ENCODE data around the gene OPCML. TPM values are rescaled to one million over a fixed set of nuclear protein-coding genes. Genes with fewer than 3 reads are reported as not detected.

Gene OPCML
- total RNA-seq, 1 experiment from 2014 or later, result 0.13 TPM

DNA sequence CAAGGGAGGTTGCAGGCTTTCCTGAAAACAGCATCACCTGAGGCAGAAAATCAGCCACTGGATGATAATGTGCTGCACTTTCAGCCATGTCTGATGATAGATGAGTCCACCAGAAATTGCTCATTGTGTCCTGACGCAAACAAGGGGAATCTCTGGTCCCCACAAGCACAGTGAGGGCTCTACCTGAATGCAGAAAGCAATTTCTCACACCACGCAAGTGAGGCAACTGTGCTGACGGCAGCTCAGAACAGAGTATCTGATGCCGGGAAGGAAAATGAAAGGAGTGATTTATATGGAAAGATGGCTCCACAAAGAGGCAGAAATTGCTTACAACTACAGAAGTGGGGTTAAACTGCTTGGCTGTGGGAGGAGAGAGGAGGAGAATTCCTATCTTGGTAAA is 867.1 kb downstream of the OPCML start:
- no TSS peak for BruUV-seq (replicated peaks)
- no peaks in the 10 kb centered on the region for H3K4me1 ChIP-seq (ENCODE audit: insufficient read depth, low read length, poor library complexity, severe bottlenecking)

GRCh38 chr11:132658696-132659095 is 873.6 kb downstream of the OPCML start:
- no peaks in the 10 kb centered on the region for H3K36me3 ChIP-seq (ENCODE audit: insufficient read depth, low read length, poor library complexity, severe bottlenecking)
- TF ChIP-seq EZH2 (IDR thresholded peaks at IDR 0.05; ENCODE audit: borderline replicate concordance, low read depth, low read length, poor library complexity, severe bottlenecking), result no peak
- no peak for TF ChIP-seq CTCF (conservative IDR thresholded peaks at IDR 0.05; ENCODE audit: low read depth, low read length)
- CTCF ChIA-PET, result no interaction called here
- intact Hi-C loops (cut with micrococcal nuclease; ENCODE audit: unreplicated experiment), result no loop called here
- POLR2A ChIA-PET (ENCODE audit: low non-redundant PET), result no interaction called here
- no TSS peak for BruUV-seq (replicated peaks)
- H3K27ac ChIP-seq (ENCODE audit: low read depth, low read length, poor library complexity, severe bottlenecking), result no peak overlapping the region
- H3K9me3 ChIP-seq (ENCODE audit: low read depth, low read length, poor library complexity, severe bottlenecking), result peaks cover 16% of the 10 kb centered on the region
- no peak for DNase-seq (ENCODE audit: low spot score)
- H3K4me1 ChIP-seq (ENCODE audit: insufficient read depth, low read length, poor library complexity, severe bottlenecking), result no peaks in the 10 kb centered on the region
- H3K27me3 ChIP-seq (replicated peaks; ENCODE audit: insufficient read depth, low read depth, low read length, poor library complexity), result peaks cover 32% of the 10 kb centered on the region
- H3K4me3 ChIP-seq (ENCODE audit: low read depth, low read length, poor library complexity, severe bottlenecking), result no peak overlapping the region

More for the DNA sequence above, 867.1 kb downstream of the OPCML start:
- ChIA-PET POLR2A (ENCODE audit: low non-redundant PET) (no interaction called here), CTCF (no interaction called here)
- H3K27ac ChIP-seq (ENCODE audit: low read depth, low read length, poor library complexity, severe bottlenecking), result no peak overlapping the region
- intact Hi-C loops (cut with micrococcal nuclease; ENCODE audit: unreplicated experiment), result no loop called here
- H3K27me3 ChIP-seq (replicated peaks; ENCODE audit: insufficient read depth, low read depth, low read length, poor library complexity), result peaks cover 82% of the 10 kb centered on the region
- peaks cover 5% of the 10 kb centered on the region for H3K9me3 ChIP-seq (ENCODE audit: low read depth, low read length, poor library complexity, severe bottlenecking)
- no peaks in the 10 kb centered on the region for H3K36me3 ChIP-seq (ENCODE audit: insufficient read depth, low read length, poor library complexity, severe bottlenecking)
- TF ChIP-seq CTCF (conservative IDR thresholded peaks at IDR 0.05; ENCODE audit: low read depth, low read length) (no peak), EZH2 (IDR thresholded peaks at IDR 0.05; ENCODE audit: borderline replicate concordance, low read depth, low read length, poor library complexity, severe bottlenecking) (no peak)
- H3K4me3 ChIP-seq (ENCODE audit: low read depth, low read length, poor library complexity, severe bottlenecking), result no peak overlapping the region
- no peak for DNase-seq (ENCODE audit: low spot score)

DNA sequence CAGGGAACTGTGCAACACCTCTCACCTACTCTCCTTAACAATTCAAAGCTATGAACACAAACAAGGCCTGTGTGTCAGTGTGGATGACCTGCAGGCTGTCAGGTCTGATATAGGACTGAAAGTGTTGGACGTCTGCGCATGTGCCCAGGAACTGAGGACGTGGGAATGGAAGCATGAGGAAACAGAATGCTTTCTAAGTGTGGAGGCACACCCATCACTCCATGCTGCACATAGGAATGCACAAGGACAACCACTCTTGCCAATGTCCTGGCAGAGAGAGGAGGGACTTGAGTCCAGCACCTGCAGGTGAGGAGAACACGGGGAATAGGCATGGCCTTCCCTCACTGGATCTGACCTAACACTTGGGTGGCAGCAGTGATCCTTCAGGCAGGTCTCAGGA is 874.3 kb downstream of the OPCML start:
- H3K27ac ChIP-seq (ENCODE audit: low read depth, low read length, poor library complexity, severe bottlenecking), result no peak overlapping the region
- no peaks in the 10 kb centered on the region for H3K36me3 ChIP-seq (ENCODE audit: insufficient read depth, low read length, poor library complexity, severe bottlenecking)
- no peak for DNase-seq (ENCODE audit: low spot score)
- TF ChIP-seq EZH2 (IDR thresholded peaks at IDR 0.05; ENCODE audit: borderline replicate concordance, low read depth, low read length, poor library complexity, severe bottlenecking) (no peak), CTCF (conservative IDR thresholded peaks at IDR 0.05; ENCODE audit: low read depth, low read length) (no peak)
- ChIA-PET CTCF (no interaction called here), POLR2A (ENCODE audit: low non-redundant PET) (no interaction called here)
- no peaks in the 10 kb centered on the region for H3K4me1 ChIP-seq (ENCODE audit: insufficient read depth, low read length, poor library complexity, severe bottlenecking)
- H3K9me3 ChIP-seq (ENCODE audit: low read depth, low read length, poor library complexity, severe bottlenecking), result peaks cover 16% of the 10 kb centered on the region
- no peak overlapping the region for H3K4me3 ChIP-seq (ENCODE audit: low read depth, low read length, poor library complexity, severe bottlenecking)
- intact Hi-C loops (cut with micrococcal nuclease; ENCODE audit: unreplicated experiment), result no loop called here
- peaks cover 26% of the 10 kb centered on the region for H3K27me3 ChIP-seq (replicated peaks; ENCODE audit: insufficient read depth, low read depth, low read length, poor library complexity)
- BruUV-seq (replicated peaks), result no TSS peak

All from A673 (cell line).